PFSK-1 (cell line): ENCODE results near the gene CST11.

Experiments
- FOXP2 ChIP-seq: optimal IDR thresholded peaks from 2 replicates; pipeline ENCODE3; 2011; ENCODE audit warnings: borderline replicate concordance, control low read depth, inconsistent platforms; ENCODE audit not compliant: insufficient read depth; ENCODE audit errors: extremely low read length, extremely low read depth
- POLR2AphosphoS5 ChIP-seq: IDR thresholded peaks from 2 replicates; pipeline ENCODE4 v1.6.1; 2012; ENCODE audit warnings: low read depth, mild to moderate bottlenecking, control low read depth, low read length, moderate library complexity
- SIN3A ChIP-seq: IDR thresholded peaks from 2 replicates; pipeline ENCODE4 v1.6.1; 2012; ENCODE audit warnings: mild to moderate bottlenecking, low read length, moderate library complexity, borderline replicate concordance; ENCODE audit not compliant: insufficient read depth
- TAF1 ChIP-seq: IDR thresholded peaks from 2 replicates; pipeline ENCODE4 v1.6.1; 2012; ENCODE audit warnings: low read length, control low read depth, borderline replicate concordance; ENCODE audit not compliant: insufficient read depth
- TF ChIP-seq, protein P1 (sequence below), 2 experiments: IDR thresholded peaks; 2 replicates each; pipeline versions ENCODE4 v1.6.1 to v1.8.0; 2011 to 2012; ENCODE audit warnings: low read depth in 2 of 2, low read length in 2 of 2, control low read depth in 1 of 2, inconsistent platforms in 1 of 2, mild to moderate bottlenecking in 1 of 2, moderate library complexity in 1 of 2; ENCODE audit not compliant: insufficient read depth in 1 of 2

CST11 gene

DNA sequence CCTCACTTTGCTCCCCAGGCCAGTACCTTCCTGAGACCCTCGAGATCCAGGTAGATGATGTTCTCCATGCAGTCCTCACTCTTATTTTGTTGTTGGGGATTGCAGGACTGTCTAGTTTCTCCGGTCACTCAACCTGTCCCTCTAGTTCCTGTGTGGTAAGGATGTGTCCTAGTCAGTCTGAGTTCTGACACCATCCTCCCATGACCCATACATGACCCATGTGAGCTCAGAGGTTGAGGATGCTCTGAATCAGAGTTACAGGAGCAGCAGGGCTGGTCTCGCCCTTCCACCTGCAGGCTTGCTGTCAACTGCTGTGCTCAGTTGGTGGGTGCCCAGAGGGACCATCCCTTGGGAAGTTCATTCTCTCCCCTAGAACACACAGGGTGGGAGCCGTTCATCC is 26.4 kb upstream of the CST11 start:
- TF ChIP-seq TAF1: no peak
- TF ChIP-seq POLR2AphosphoS5: no peak
- no peak for TF ChIP-seq SIN3A
- no peak for TF ChIP-seq FOXP2
- TF ChIP-seq, protein P1, sequence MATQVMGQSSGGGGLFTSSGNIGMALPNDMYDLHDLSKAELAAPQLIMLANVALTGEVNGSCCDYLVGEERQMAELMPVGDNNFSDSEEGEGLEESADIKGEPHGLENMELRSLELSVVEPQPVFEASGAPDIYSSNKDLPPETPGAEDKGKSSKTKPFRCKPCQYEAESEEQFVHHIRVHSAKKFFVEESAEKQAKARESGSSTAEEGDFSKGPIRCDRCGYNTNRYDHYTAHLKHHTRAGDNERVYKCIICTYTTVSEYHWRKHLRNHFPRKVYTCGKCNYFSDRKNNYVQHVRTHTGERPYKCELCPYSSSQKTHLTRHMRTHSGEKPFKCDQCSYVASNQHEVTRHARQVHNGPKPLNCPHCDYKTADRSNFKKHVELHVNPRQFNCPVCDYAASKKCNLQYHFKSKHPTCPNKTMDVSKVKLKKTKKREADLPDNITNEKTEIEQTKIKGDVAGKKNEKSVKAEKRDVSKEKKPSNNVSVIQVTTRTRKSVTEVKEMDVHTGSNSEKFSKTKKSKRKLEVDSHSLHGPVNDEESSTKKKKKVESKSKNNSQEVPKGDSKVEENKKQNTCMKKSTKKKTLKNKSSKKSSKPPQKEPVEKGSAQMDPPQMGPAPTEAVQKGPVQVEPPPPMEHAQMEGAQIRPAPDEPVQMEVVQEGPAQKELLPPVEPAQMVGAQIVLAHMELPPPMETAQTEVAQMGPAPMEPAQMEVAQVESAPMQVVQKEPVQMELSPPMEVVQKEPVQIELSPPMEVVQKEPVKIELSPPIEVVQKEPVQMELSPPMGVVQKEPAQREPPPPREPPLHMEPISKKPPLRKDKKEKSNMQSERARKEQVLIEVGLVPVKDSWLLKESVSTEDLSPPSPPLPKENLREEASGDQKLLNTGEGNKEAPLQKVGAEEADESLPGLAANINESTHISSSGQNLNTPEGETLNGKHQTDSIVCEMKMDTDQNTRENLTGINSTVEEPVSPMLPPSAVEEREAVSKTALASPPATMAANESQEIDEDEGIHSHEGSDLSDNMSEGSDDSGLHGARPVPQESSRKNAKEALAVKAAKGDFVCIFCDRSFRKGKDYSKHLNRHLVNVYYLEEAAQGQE (IDR thresholded peaks at IDR 0.05; ENCODE audit: insufficient read depth in 1 of 2, low read depth in 2 of 2, low read length in 2 of 2): no peak

- TF ChIP-seq, protein P1 (IDR thresholded peaks at IDR 0.05; ENCODE audit: insufficient read depth in 1 of 2, low read depth in 2 of 2, low read length in 2 of 2): no peak
- no peak for TF ChIP-seq POLR2AphosphoS5
- TF ChIP-seq FOXP2: no peak
- TF ChIP-seq SIN3A: no peak
- no peak for TF ChIP-seq TAF1
Measured at GRCh38 chr20:23477223-23477622, 24.5 kb upstream of the CST11 start.

DNA sequence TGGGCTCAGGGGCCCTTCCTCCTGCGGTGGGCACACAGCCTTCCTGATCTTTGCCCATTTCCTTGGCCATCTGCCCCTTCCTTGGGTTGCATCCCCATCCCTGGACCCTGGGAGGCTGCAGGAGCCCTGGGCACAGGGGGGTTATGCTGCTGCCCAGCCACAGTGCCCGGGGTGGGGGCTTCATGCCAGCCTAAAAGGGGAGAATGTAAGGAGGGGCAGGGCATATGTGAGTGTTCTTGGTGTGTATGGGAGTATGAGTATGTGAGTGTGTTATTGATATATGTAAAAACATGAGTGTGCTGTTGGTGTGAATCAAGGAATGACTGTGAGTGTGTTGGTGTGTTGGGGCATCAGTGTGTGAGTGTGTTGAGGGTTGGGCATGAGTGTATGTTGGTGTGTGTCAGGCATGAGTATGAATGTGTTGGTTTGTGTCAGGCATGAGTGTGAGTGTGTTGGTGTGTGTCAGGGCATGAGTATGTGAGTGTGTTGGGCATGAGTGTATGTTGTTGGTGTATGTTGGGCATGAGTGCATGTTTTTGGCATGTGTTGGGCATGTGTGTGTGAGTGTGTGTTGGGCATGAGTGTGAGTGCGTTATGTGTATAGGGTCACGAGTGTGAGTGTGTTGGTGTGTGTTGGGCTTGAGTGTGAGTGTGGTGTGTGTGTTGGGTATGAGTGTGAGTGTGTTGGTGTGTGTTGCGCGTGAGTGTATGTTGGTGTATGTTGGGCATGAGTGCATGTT is 23.5 kb upstream of the CST11 start:
- TF ChIP-seq POLR2AphosphoS5 (no peak), TAF1 (no peak), SIN3A (no peak), FOXP2 (no peak)
- TF ChIP-seq, protein P1 (IDR thresholded peaks at IDR 0.05; ENCODE audit: insufficient read depth in 1 of 2, low read depth in 2 of 2, low read length in 2 of 2): no peak

DNA sequence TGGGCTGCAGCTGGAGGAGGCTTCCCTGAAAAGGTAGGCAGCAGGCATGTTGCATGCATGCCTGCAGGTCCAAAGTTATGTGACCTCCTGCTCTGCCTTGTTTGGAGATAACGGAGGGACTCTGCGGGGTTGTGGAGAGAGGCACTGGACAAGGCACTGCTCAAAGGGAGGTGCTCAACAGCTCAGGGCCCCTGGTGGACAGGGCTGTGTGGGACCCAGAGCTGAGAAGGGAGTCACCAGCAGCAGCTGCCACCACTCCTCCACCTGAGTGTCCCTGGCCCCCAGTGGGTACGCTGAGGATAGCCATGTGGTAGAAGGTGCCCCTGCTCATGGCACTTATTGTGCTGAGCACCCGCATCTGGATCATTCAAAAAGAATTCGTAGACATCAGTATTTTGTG is 22.7 kb upstream of the CST11 start:
- no peak for TF ChIP-seq FOXP2
- no peak for TF ChIP-seq TAF1
- TF ChIP-seq, protein P1 (IDR thresholded peaks at IDR 0.05; ENCODE audit: insufficient read depth in 1 of 2, low read depth in 2 of 2, low read length in 2 of 2): no peak
- no peak for TF ChIP-seq POLR2AphosphoS5
- TF ChIP-seq SIN3A: no peak

DNA sequence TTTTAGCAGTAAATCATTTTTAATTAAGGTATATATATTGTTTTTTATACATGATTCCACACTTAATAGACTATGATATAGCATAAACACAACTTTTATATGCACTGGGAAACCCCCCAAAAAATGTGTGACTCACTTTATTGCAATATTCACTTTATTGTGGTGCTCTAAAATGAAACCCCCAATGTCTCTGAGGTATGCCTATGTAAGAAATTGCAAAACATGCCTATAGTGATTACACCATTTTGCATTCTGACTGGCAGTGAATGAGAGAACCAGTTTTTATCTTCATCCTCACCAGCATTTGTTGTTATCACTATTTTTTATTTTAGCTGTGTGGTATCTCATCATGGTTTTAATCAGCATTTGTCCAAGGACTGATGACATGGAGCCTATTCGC is 8.5 kb upstream of the CST11 start:
- TF ChIP-seq FOXP2: no peak
- TF ChIP-seq SIN3A: no peak
- TF ChIP-seq TAF1: no peak
